Right atrium auricular region (tissue), 2 donors: Measurements from ENCODE around the gene SYAP1. TPM values are rescaled to one million over a fixed set of nuclear protein-coding genes. Genes with fewer than 3 reads are reported as not detected.
"Not testable (repeated sequence)": the region's sequence is repeated elsewhere in the genome, so short reads cannot be mapped to it uniquely, and the experiment has no call there.

Experiments
- DNase-seq: peaks from one replicate; pipeline ENCODE4 v3.0.0-alpha.2; 2019; ENCODE audit warnings: low spot score
- H3K27ac ChIP-seq, 2 donors: fragments of 200-600 bp; sonication (generic); 1 replicate in 1 of 2; 2 replicates in 1 of 2; pipeline ENCODE4 v1.5.1; 2016 to 2019
- H3K27me3 ChIP-seq, 2 donors: fragments of 200-600 bp; sonication (generic); one replicate each; pipeline versions ENCODE4 v1.5.1 to v1.6.0; 2017 to 2019
- H3K36me3 ChIP-seq: fragments of 200-600 bp; sonication (generic); one replicate; pipeline ENCODE4 v1.5.1; 2016
- H3K4me1 ChIP-seq, 2 donors: fragments of 200-600 bp; sonication (generic); one replicate each; pipeline versions ENCODE4 v1.5.1 to v1.6.0; 2017 to 2019
- H3K4me3 ChIP-seq, 2 donors: fragments of 200-600 bp; sonication (generic); 1 replicate in 1 of 2; 2 replicates in 1 of 2; pipeline ENCODE4 v1.5.1; 2017 to 2019; ENCODE audit warnings: mild to moderate bottlenecking in 1 of 2, moderate library complexity in 1 of 2
- H3K9me3 ChIP-seq, 2 donors: fragments of 200-600 bp; sonication (generic); one replicate each; pipeline ENCODE4 v1.5.1; 2019
- CTCF ChIP-seq, 2 donors: fragments of 200-600 bp; sonication (generic); IDR thresholded peaks; one replicate each; pipeline ENCODE4 v1.5.1; 2019; ENCODE audit warnings: antibody characterized with exemption in 2 of 2
- total RNA-seq, 2 donors: library from RNA; depleted of rRNA; stranded (reverse); fragments of >200 nt; gene quantifications; one replicate each; pipeline ENCODE4 v1.1.0, GENCODE V29; 2016

SYAP1 gene
- total RNA-seq, 2 donors from 2014 or later: 16.9 to 17.6 TPM

- Histone ChIP-seq H3K27me3 (no peaks in the 10 kb centered on the region), H3K36me3 (no peaks in the 10 kb centered on the region), H3K4me1 (no peaks in the 10 kb centered on the region), H3K27ac (no peak overlapping the region), H3K9me3 (no peaks in the 10 kb centered on the region), H3K4me3 (no peak overlapping the region)
- TF ChIP-seq CTCF (IDR thresholded peaks at IDR 0.05): no peak
- no peak for DNase-seq
These were observed 55.3 kb downstream of the SYAP1 start for GRCh38 chrX:16774746-16775145.

GRCh38 chrX:16778545-16778944 lies 59.1 kb downstream of the SYAP1 start:
- DNase-seq: no peak
- TF ChIP-seq CTCF (IDR thresholded peaks at IDR 0.05): no peak
- no peaks in the 10 kb centered on the region for H3K9me3 ChIP-seq
- no peaks in the 10 kb centered on the region for H3K27me3 ChIP-seq
- H3K36me3 ChIP-seq: no peaks in the 10 kb centered on the region
- no peak overlapping the region for H3K4me3 ChIP-seq
- H3K4me1 ChIP-seq: no peaks in the 10 kb centered on the region
- H3K27ac ChIP-seq: no peak overlapping the region

- no peaks in the 10 kb centered on the region for H3K36me3 ChIP-seq
- H3K9me3 ChIP-seq: no peaks in the 10 kb centered on the region
- no peak overlapping the region for H3K27ac ChIP-seq
- H3K4me3 ChIP-seq: no peak overlapping the region
- no peak for TF ChIP-seq CTCF (IDR thresholded peaks at IDR 0.05)
- DNase-seq: no peak
- no peaks in the 10 kb centered on the region for H3K4me1 ChIP-seq
- no peaks in the 10 kb centered on the region for H3K27me3 ChIP-seq
These were observed 59.6 kb downstream of the SYAP1 start for GRCh38 chrX:16778993-16779392.

GRCh38 chrX:16779815-16780214 lies 60.4 kb downstream of the SYAP1 start:
- not testable (repeated sequence) for H3K36me3 ChIP-seq, H3K9me3 ChIP-seq, H3K27me3 ChIP-seq, H3K4me1 ChIP-seq, DNase-seq, H3K27ac ChIP-seq, H3K4me3 ChIP-seq

GRCh38 chrX:16783452-16783851 lies 64.0 kb downstream of the SYAP1 start:
- Histone ChIP-seq H3K27me3 (no peaks in the 10 kb centered on the region), H3K9me3 (no peaks in the 10 kb centered on the region), H3K4me1 (peaks cover 0 to 17% of the 10 kb centered on the region in 2 donors), H3K27ac (no peak overlapping the region), H3K4me3 (no peak overlapping the region), H3K36me3 (no peaks in the 10 kb centered on the region)
- no peak for TF ChIP-seq CTCF (IDR thresholded peaks at IDR 0.05)
- no peak for DNase-seq

GRCh38 chrX:16784440-16784839 lies 65.0 kb downstream of the SYAP1 start:
- not testable (repeated sequence) for H3K27ac ChIP-seq, H3K4me3 ChIP-seq, H3K27me3 ChIP-seq, H3K9me3 ChIP-seq, H3K36me3 ChIP-seq, DNase-seq
- peaks cover 0 to 17% of the 10 kb centered on the region in 2 donors for H3K4me1 ChIP-seq

- H3K4me1 ChIP-seq: peaks cover 0 to 17% of the 10 kb centered on the region in 2 donors
- DNase-seq: no peak
- H3K36me3 ChIP-seq: no peaks in the 10 kb centered on the region
- H3K27me3 ChIP-seq: no peaks in the 10 kb centered on the region
- no peaks in the 10 kb centered on the region for H3K9me3 ChIP-seq
- H3K27ac ChIP-seq: peak overlapping the region; percentile 35 to 47
- peak overlapping the region; percentile 65 to 93 for H3K4me3 ChIP-seq
- TF ChIP-seq CTCF (IDR thresholded peaks at IDR 0.05): no peak
These were observed 66.1 kb downstream of the SYAP1 start for GRCh38 chrX:16785247-16786138.
